GM23338 (cell line): ENCODE measurements around the gene MSN. TPM values are rescaled to one million over a fixed set of nuclear protein-coding genes. Genes with fewer than 3 reads are reported as not detected.

ENCODE experiments used
- ATAC-seq: fragments of 200-7000 bp; cut with Tn5 transposase; 3 replicates; pipeline ENCODE4 v1.9.1; 2020
- DNase-seq: peaks from one replicate; pipeline ENCODE4 v3.0.0-alpha.2; 2015; ENCODE audit warnings: low spot score
- H2AFZ ChIP-seq: fragments of 200-600 bp; sonication (generic); 2 replicates; pipeline ENCODE4 v1.8.0; 2016; ENCODE audit warnings: antibody characterized with exemption, mild to moderate bottlenecking, moderate library complexity
- H3F3A ChIP-seq: fragments of 200-600 bp; sonication (generic); replicated peaks from 2 replicates; pipeline ENCODE4 v1.8.0; 2017; ENCODE audit warnings: antibody characterized with exemption, mixed run types, low read depth
- H3K27ac ChIP-seq: fragments of 200-600 bp; sonication (generic); 2 replicates; pipeline ENCODE4 v1.6.1; 2016; ENCODE audit warnings: low read depth
- H3K27me3 ChIP-seq: fragments of 200-600 bp; sonication (generic); 2 replicates; pipeline ENCODE4 v1.8.0; 2016; ENCODE audit warnings: mild to moderate bottlenecking, mixed run types, moderate library complexity; ENCODE audit not compliant: insufficient read depth
- H3K36me3 ChIP-seq: fragments of 200-600 bp; sonication (generic); 2 replicates; pipeline ENCODE4 v1.8.0; 2016; ENCODE audit warnings: mild to moderate bottlenecking; ENCODE audit not compliant: insufficient read depth
- H3K4me1 ChIP-seq: fragments of 200-600 bp; sonication (generic); 2 replicates; pipeline ENCODE4 v1.8.0; 2016; ENCODE audit warnings: mild to moderate bottlenecking, moderate library complexity; ENCODE audit not compliant: insufficient read depth
- H3K4me2 ChIP-seq: fragments of 200-600 bp; sonication (generic); 2 replicates; pipeline ENCODE4 v1.7.1; 2017; ENCODE audit warnings: mixed run types
- H3K4me3 ChIP-seq: fragments of 200-600 bp; sonication (generic); 2 replicates; pipeline ENCODE4 v1.6.1; 2016; ENCODE audit warnings: mixed run types
- H3K79me2 ChIP-seq: fragments of 200-600 bp; sonication (generic); replicated peaks from 2 replicates; pipeline ENCODE4 v1.8.0; 2017; ENCODE audit warnings: mild to moderate bottlenecking; ENCODE audit not compliant: insufficient read depth
- H3K9me2 ChIP-seq: fragments of 200-600 bp; sonication (generic); 2 replicates; pipeline ENCODE4 v1.8.0; 2017; ENCODE audit not compliant: insufficient read depth
- H4K20me1 ChIP-seq: fragments of 200-600 bp; sonication (generic); replicated peaks from 2 replicates; pipeline ENCODE4 v1.8.0; 2017; ENCODE audit warnings: mild to moderate bottlenecking; ENCODE audit not compliant: insufficient read depth
- H3K27ac Mint-ChIP-seq: 2 replicates; pipeline ENCODE4 v1.8.0; 2020; ENCODE audit warnings: inconsistent platforms, mild to moderate bottlenecking, moderate library complexity, mixed read lengths
- H3K27me3 Mint-ChIP-seq: 3 replicates; pipeline ENCODE4 v1.8.0; 2022; ENCODE audit warnings: low read depth, mild to moderate bottlenecking, moderate library complexity, mixed read lengths, inconsistent platforms; ENCODE audit not compliant: insufficient read depth, poor library complexity
- H3K36me3 Mint-ChIP-seq: 3 replicates; pipeline ENCODE4 v1.8.0; 2021; ENCODE audit warnings: low read depth, mild to moderate bottlenecking, inconsistent platforms, moderate library complexity, mixed read lengths
- H3K4me1 Mint-ChIP-seq: 3 replicates; pipeline ENCODE4 v1.8.0; 2020; ENCODE audit warnings: mild to moderate bottlenecking, inconsistent platforms, mixed read lengths
- H3K4me3 Mint-ChIP-seq: 3 replicates; pipeline ENCODE4 v1.8.0; 2021; ENCODE audit warnings: moderate library complexity, mild to moderate bottlenecking, inconsistent platforms, mixed read lengths
- H3K9me3 Mint-ChIP-seq: 3 replicates; pipeline ENCODE4 v1.8.0; 2020; ENCODE audit warnings: moderate library complexity, mild to moderate bottlenecking, inconsistent platforms, mixed read lengths
- EZH2phosphoT487 ChIP-seq: fragments of 200-600 bp; sonication (generic); IDR thresholded peaks from one replicate; pipeline ENCODE4 v1.8.1; 2018; ENCODE audit warnings: antibody characterized with exemption; ENCODE audit not compliant: unreplicated experiment
- POLR2AphosphoS5 ChIP-seq: IDR thresholded peaks from 2 replicates; pipeline ENCODE4 v1.6.1; 2016; ENCODE audit warnings: antibody characterized with exemption, low read depth
- STAT1 ChIP-seq: IDR thresholded peaks from one replicate; pipeline ENCODE4 v1.6.1; 2016; ENCODE audit warnings: antibody characterized with exemption; ENCODE audit not compliant: unreplicated experiment
- ZNF331 ChIP-seq: fragments of 250-450 bp; sonication (Bioruptor Pico); IDR thresholded peaks from 2 replicates; pipeline ENCODE4 v1.5.0; 2020; ENCODE audit warnings: low read depth, mild to moderate bottlenecking, moderate library complexity
- polyA plus RNA-seq: library from polyadenylated mRNA; unstranded; fragments of >200 nt; fragmentation: Nextera tagmentation; extraction: Ambion mirVana; gene quantifications from 2 replicates; pipeline ENCODE4 v1.2.1, GENCODE V29; 2016
- total RNA-seq: library from RNA; depleted of rRNA; stranded (reverse); fragments of >200 nt; shearing (Covaris generic); gene quantifications from 2 replicates; pipeline ENCODE4 v1.2.3, GENCODE V29; 2014
- TF ChIP-seq, protein P1 (sequence below), 2 experiments: fragments of 200-600 bp in 1 of 2; sonication (generic) in 1 of 2; conservative IDR thresholded peaks; 2 replicates each; pipeline versions ENCODE4 v1.5.1 to v1.6.1; 2016 to 2017; ENCODE audit warnings: antibody characterized with exemption in 2 of 2, low read depth in 2 of 2, mild to moderate bottlenecking in 2 of 2, moderate library complexity in 1 of 2
- TF ChIP-seq, protein P2 (sequence below): fragments of 250-450 bp; sonication (Bioruptor Pico); IDR thresholded peaks from 2 replicates; pipeline ENCODE4 v1.5.0; 2020; ENCODE audit warnings: mild to moderate bottlenecking, moderate library complexity

MSN gene
- total and polyA plus RNA-seq, 2 experiments from 2014 or later: 49.2 to 120 TPM

DNA sequence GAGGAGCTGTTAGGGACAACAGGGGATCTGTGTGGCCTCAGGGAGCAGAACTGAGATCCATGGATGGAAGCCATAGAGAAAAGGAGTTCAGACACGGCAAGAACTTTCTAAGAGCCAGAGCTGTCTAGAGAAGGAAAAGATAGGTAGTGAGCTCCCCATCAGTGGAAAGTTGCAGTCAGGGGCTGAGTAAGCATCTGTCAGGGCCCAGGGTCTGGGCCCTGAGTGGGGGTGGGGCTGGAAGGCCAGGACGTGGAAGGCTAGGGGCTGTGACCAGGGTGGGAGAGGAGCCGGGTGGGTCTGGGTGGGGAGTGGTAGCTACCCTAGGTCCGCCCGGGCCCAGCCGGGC is 324 bp upstream of the MSN start:
- Mint-ChIP-seq H3K4me3 (peak overlapping the region; percentile 60), H3K27ac (no peak overlapping the region), H3K9me3 (no peaks in the 10 kb centered on the region), H3K4me1 (peaks cover 21% of the 10 kb centered on the region), H3K27me3 (peaks cover 3% of the 10 kb centered on the region), H3K36me3 (peaks cover 3% of the 10 kb centered on the region; the same call in 2 of the 3 replicates)
- ATAC-seq (no peak), DNase-seq (no peak)
- H3K27ac ChIP-seq: no peak overlapping the region
- H3K4me1 ChIP-seq: peaks cover 9% of the 10 kb centered on the region
- no peaks in the 10 kb centered on the region for H3K9me2 ChIP-seq
- TF ChIP-seq STAT1: no peak
- no peak for TF ChIP-seq ZNF331 (CRISPR knock-in tag)
- no peak for TF ChIP-seq EZH2phosphoT487
- TF ChIP-seq POLR2AphosphoS5: no peak
- TF ChIP-seq, protein P1, sequence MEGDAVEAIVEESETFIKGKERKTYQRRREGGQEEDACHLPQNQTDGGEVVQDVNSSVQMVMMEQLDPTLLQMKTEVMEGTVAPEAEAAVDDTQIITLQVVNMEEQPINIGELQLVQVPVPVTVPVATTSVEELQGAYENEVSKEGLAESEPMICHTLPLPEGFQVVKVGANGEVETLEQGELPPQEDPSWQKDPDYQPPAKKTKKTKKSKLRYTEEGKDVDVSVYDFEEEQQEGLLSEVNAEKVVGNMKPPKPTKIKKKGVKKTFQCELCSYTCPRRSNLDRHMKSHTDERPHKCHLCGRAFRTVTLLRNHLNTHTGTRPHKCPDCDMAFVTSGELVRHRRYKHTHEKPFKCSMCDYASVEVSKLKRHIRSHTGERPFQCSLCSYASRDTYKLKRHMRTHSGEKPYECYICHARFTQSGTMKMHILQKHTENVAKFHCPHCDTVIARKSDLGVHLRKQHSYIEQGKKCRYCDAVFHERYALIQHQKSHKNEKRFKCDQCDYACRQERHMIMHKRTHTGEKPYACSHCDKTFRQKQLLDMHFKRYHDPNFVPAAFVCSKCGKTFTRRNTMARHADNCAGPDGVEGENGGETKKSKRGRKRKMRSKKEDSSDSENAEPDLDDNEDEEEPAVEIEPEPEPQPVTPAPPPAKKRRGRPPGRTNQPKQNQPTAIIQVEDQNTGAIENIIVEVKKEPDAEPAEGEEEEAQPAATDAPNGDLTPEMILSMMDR (conservative IDR thresholded peaks at IDR 0.05; ENCODE audit: low read depth in 2 of 2): no peak
- peak overlapping the region; percentile 62; the same call in 1 of the 2 replicates for H3K4me3 ChIP-seq
- H3K27me3 ChIP-seq: no peaks in the 10 kb centered on the region
- H3F3A ChIP-seq: no peaks in the 10 kb centered on the region
- no peaks in the 10 kb centered on the region for H4K20me1 ChIP-seq
- no peak overlapping the region for H3K4me2 ChIP-seq
- H3K79me2 ChIP-seq: peaks cover 35% of the 10 kb centered on the region
- H2AFZ ChIP-seq: no peak overlapping the region
- no peaks in the 10 kb centered on the region for H3K36me3 ChIP-seq

DNA sequence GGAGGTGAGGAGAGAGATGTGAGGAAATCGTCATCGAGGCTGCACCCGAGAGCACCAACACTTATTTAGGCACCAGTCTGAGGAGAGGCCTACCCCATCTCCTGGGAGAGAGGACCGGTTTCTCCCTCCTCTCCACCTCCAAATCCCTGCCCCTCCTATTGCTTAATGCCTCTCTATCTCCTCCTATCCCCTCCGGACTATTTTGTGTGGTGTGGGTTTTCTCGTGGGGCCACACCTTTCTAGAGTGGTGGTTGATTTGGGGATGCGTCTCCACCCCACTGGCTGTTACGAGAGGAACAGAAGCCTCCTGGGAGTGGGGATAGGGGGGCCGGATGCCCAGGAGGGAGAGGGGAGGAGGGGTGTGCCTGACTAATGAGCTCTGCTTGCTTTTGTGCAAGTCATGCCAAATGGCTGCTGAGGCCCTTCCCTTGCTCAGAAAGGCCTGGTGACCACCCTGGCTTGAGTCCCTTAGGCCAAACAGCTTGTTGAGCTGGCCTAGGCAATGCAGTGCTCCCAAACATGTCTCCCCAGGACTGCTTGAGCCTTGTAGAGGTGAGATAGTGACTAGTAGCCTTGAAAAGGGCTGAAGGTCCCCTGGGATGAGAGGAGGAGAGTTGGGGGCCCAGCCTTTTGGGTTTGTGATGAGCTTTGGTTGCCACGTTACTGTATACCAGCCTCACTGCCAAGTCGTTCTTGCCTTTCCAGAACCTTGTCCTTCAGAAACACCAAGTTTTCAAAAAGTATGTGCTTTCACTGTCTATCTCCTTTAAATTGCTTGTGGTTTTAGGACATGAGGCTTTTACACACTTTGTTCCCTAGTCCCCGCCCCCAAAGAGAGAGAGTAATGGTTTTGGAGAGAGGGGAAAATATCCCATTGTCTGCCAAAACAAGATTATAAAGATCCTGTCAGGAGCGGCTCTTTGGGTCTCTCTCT is 1.2 kb downstream of the MSN start:
- H3K4me1 ChIP-seq: peaks cover 9% of the 10 kb centered on the region
- H2AFZ ChIP-seq: no peak overlapping the region
- peak; percentile 62 for ATAC-seq
- H3K4me2 ChIP-seq: peak overlapping the region; percentile 79
- peaks cover 51% of the 10 kb centered on the region for H3K79me2 ChIP-seq
- no peak for TF ChIP-seq POLR2AphosphoS5
- TF ChIP-seq, protein P2, sequence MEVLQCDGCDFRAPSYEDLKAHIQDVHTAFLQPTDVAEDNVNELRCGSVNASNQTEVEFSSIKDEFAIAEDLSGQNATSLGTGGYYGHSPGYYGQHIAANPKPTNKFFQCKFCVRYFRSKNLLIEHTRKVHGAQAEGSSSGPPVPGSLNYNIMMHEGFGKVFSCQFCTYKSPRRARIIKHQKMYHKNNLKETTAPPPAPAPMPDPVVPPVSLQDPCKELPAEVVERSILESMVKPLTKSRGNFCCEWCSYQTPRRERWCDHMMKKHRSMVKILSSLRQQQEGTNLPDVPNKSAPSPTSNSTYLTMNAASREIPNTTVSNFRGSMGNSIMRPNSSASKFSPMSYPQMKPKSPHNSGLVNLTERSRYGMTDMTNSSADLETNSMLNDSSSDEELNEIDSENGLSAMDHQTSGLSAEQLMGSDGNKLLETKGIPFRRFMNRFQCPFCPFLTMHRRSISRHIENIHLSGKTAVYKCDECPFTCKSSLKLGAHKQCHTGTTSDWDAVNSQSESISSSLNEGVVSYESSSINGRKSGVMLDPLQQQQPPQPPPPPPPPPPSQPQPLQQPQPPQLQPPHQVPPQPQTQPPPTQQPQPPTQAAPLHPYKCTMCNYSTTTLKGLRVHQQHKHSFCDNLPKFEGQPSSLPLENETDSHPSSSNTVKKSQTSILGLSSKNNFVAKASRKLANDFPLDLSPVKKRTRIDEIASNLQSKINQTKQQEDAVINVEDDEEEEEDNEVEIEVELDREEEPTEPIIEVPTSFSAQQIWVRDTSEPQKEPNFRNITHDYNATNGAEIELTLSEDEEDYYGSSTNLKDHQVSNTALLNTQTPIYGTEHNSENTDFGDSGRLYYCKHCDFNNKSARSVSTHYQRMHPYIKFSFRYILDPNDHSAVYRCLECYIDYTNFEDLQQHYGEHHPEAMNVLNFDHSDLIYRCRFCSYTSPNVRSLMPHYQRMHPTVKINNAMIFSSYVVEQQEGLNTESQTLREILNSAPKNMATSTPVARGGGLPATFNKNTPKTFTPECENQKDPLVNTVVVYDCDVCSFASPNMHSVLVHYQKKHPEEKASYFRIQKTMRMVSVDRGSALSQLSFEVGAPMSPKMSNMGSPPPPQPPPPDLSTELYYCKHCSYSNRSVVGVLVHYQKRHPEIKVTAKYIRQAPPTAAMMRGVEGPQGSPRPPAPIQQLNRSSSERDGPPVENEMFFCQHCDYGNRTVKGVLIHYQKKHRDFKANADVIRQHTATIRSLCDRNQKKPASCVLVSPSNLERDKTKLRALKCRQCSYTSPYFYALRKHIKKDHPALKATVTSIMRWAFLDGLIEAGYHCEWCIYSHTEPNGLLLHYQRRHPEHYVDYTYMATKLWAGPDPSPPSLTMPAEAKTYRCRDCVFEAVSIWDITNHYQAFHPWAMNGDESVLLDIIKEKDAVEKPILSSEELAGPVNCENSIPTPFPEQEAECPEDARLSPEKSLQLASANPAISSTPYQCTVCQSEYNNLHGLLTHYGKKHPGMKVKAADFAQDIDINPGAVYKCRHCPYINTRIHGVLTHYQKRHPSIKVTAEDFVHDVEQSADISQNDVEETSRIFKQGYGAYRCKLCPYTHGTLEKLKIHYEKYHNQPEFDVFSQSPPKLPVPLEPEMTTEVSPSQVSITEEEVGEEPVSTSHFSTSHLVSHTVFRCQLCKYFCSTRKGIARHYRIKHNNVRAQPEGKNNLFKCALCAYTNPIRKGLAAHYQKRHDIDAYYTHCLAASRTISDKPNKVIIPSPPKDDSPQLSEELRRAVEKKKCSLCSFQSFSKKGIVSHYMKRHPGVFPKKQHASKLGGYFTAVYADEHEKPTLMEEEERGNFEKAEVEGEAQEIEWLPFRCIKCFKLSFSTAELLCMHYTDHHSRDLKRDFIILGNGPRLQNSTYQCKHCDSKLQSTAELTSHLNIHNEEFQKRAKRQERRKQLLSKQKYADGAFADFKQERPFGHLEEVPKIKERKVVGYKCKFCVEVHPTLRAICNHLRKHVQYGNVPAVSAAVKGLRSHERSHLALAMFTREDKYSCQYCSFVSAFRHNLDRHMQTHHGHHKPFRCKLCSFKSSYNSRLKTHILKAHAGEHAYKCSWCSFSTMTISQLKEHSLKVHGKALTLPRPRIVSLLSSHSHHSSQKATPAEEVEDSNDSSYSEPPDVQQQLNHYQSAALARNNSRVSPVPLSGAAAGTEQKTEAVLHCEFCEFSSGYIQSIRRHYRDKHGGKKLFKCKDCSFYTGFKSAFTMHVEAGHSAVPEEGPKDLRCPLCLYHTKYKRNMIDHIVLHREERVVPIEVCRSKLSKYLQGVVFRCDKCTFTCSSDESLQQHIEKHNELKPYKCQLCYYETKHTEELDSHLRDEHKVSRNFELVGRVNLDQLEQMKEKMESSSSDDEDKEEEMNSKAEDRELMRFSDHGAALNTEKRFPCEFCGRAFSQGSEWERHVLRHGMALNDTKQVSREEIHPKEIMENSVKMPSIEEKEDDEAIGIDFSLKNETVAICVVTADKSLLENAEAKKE: no peak
- H3K27me3 Mint-ChIP-seq: peaks cover 3% of the 10 kb centered on the region
- no peaks in the 10 kb centered on the region for H4K20me1 ChIP-seq
- no peaks in the 10 kb centered on the region for H3K27me3 ChIP-seq
- H3F3A ChIP-seq: no peaks in the 10 kb centered on the region
- no peaks in the 10 kb centered on the region for H3K9me3 Mint-ChIP-seq
- peak overlapping the region; percentile 79 for H3K4me3 Mint-ChIP-seq
- peak overlapping the region; percentile 62 for H3K4me3 ChIP-seq
- H3K36me3 Mint-ChIP-seq: peaks cover 8% of the 10 kb centered on the region
- H3K27ac ChIP-seq: no peak overlapping the region
- DNase-seq: peak; percentile 41
- peak overlapping the region; percentile 99 for H3K27ac Mint-ChIP-seq
- H3K9me2 ChIP-seq: no peaks in the 10 kb centered on the region
- H3K36me3 ChIP-seq: no peaks in the 10 kb centered on the region
- peaks cover 21% of the 10 kb centered on the region for H3K4me1 Mint-ChIP-seq
